H9 (cell line): ENCODE measurements around the gene ARHGAP10. TPM values are rescaled to one million over a fixed set of nuclear protein-coding genes. Genes with fewer than 3 reads are reported as not detected.

Experiments used
- DNase-seq: peaks from one replicate; pipeline ENCODE4 v3.0.0-alpha.2; 2017
- H2AFZ ChIP-seq: one replicate; pipeline ENCODE4 v1.6.1; 2013; ENCODE audit warnings: mild to moderate bottlenecking, low read length, control low read depth, moderate library complexity
- H2AK5ac ChIP-seq: 2 replicates; pipeline ENCODE4 v1.6.1; 2013; ENCODE audit warnings: low read length, control low read depth, mixed read lengths; ENCODE audit not compliant: insufficient read length
- H2BK120ac ChIP-seq: one replicate; pipeline ENCODE4 v1.6.1; 2013; ENCODE audit warnings: low read depth, mild to moderate bottlenecking, low read length, control low read depth, inconsistent platforms; ENCODE audit not compliant: poor library complexity, severe bottlenecking
- H2BK12ac ChIP-seq: 2 replicates; pipeline ENCODE4 v1.6.1; 2013; ENCODE audit warnings: low read length, control low read depth, mixed read lengths, low read depth; ENCODE audit not compliant: insufficient read length
- H2BK15ac ChIP-seq: 2 replicates; pipeline ENCODE4 v1.6.1; 2013; ENCODE audit warnings: low read depth, low read length, control low read depth
- H2BK20ac ChIP-seq: one replicate; pipeline ENCODE4 v1.6.1; 2013; ENCODE audit warnings: low read depth, mild to moderate bottlenecking, low read length, control low read depth, inconsistent platforms; ENCODE audit not compliant: poor library complexity, severe bottlenecking
- H2BK5ac ChIP-seq: 2 replicates; pipeline ENCODE4 v1.6.1; 2013; ENCODE audit warnings: low read length, control low read depth, mixed read lengths; ENCODE audit not compliant: insufficient read length
- H3K14ac ChIP-seq: 2 replicates; pipeline ENCODE4 v1.6.1; 2013; ENCODE audit warnings: low read length, control low read depth; ENCODE audit not compliant: insufficient read depth
- H3K18ac ChIP-seq: 2 replicates; pipeline ENCODE4 v1.6.1; 2013; ENCODE audit warnings: low read depth, mild to moderate bottlenecking, mixed read lengths, low read length, control low read depth; ENCODE audit not compliant: insufficient read length
- H3K23ac ChIP-seq: 2 replicates; pipeline ENCODE4 v1.6.1; 2013; ENCODE audit warnings: low read length, control low read depth, mixed read lengths, low read depth; ENCODE audit not compliant: insufficient read length
- H3K23me2 ChIP-seq: 2 replicates; pipeline ENCODE4 v1.6.1; 2013; ENCODE audit warnings: low read depth, mild to moderate bottlenecking, mixed read lengths, low read length, control low read depth; ENCODE audit not compliant: insufficient read length, poor library complexity, severe bottlenecking
- H3K27ac ChIP-seq: 2 replicates; pipeline ENCODE4 v1.5.1; 2013; ENCODE audit warnings: low read length, control low read depth, mixed read lengths, low read depth; ENCODE audit not compliant: insufficient read length
- H3K27me3 ChIP-seq: 2 replicates; pipeline ENCODE4 v1.6.1; 2013; ENCODE audit warnings: low read length, control low read depth, inconsistent platforms; ENCODE audit not compliant: insufficient read depth
- H3K4ac ChIP-seq: 2 replicates; pipeline ENCODE4 v1.6.1; 2013; ENCODE audit warnings: low read depth, mild to moderate bottlenecking, control low read depth, inconsistent platforms, low read length, moderate library complexity
- H3K4me1 ChIP-seq: 2 replicates; pipeline ENCODE4 v1.6.1; 2013; ENCODE audit warnings: low read length, control low read depth, inconsistent platforms; ENCODE audit not compliant: insufficient read depth
- H3K4me2 ChIP-seq: 2 replicates; pipeline ENCODE4 v1.6.1; 2013; ENCODE audit warnings: low read length, control low read depth, mixed read lengths; ENCODE audit not compliant: insufficient read length, insufficient read depth
- H3K56ac ChIP-seq: 2 replicates; pipeline ENCODE4 v1.6.1; 2013; ENCODE audit warnings: low read depth, mild to moderate bottlenecking, mixed read lengths, low read length, control low read depth; ENCODE audit not compliant: insufficient read length
- H3K79me1 ChIP-seq: 2 replicates; pipeline ENCODE4 v1.6.1; 2013; ENCODE audit warnings: low read depth, mild to moderate bottlenecking, moderate library complexity, low read length, control low read depth, inconsistent platforms; ENCODE audit not compliant: insufficient read depth, poor library complexity, severe bottlenecking
- H3K79me2 ChIP-seq: 2 replicates; pipeline ENCODE4 v1.6.1; 2013; ENCODE audit warnings: low read length, control low read depth, inconsistent platforms; ENCODE audit not compliant: insufficient read depth
- H3K9ac ChIP-seq: 2 replicates; pipeline ENCODE4 v1.6.1; 2013; ENCODE audit warnings: low read length, control low read depth, mixed read lengths; ENCODE audit not compliant: insufficient read length; ENCODE audit errors: extremely low read depth
- H3K9me3 ChIP-seq: one replicate; pipeline ENCODE4 v1.6.1; 2013; ENCODE audit warnings: low read depth, low read length, inconsistent platforms; ENCODE audit not compliant: control insufficient read depth
- H3T11ph ChIP-seq: one replicate; pipeline ENCODE4 v1.6.1; 2013; ENCODE audit warnings: mild to moderate bottlenecking, low read length, control low read depth, inconsistent platforms
- H4K20me1 ChIP-seq: one replicate; pipeline ENCODE4 v1.6.1; 2013; ENCODE audit not compliant: control insufficient read depth, insufficient read length, insufficient read depth
- H4K5ac ChIP-seq: 2 replicates; pipeline ENCODE4 v1.6.1; 2013; ENCODE audit warnings: low read depth, mild to moderate bottlenecking, mixed read lengths, low read length, control low read depth; ENCODE audit not compliant: insufficient read length
- H4K8ac ChIP-seq: replicated peaks from 2 replicates; pipeline ENCODE4 v1.6.1; 2013; ENCODE audit warnings: low read length, control low read depth, mixed read lengths, low read depth; ENCODE audit not compliant: insufficient read length
- H4K91ac ChIP-seq: 2 replicates; pipeline ENCODE4 v1.6.1; 2013; ENCODE audit warnings: low read depth, mild to moderate bottlenecking, moderate library complexity, mixed read lengths, low read length, control low read depth; ENCODE audit not compliant: insufficient read length
- H3K27ac Mint-ChIP-seq, 3 experiments: 2 replicates in 2 of 3; 3 replicates in 1 of 3; pipeline ENCODE4 v1.8.0; 2020 to 2021; ENCODE audit warnings: mixed read lengths in 3 of 3, mild to moderate bottlenecking in 1 of 3, moderate library complexity in 1 of 3
- H3K27me3 Mint-ChIP-seq: 2 replicates; pipeline ENCODE4 v1.8.0; 2021; ENCODE audit warnings: low read depth, mild to moderate bottlenecking, moderate library complexity, mixed read lengths
- H3K36me3 Mint-ChIP-seq, 3 experiments: 2 replicates in 2 of 3; 3 replicates in 1 of 3; pipeline ENCODE4 v1.8.0; 2020 to 2021; ENCODE audit warnings: low read depth in 3 of 3, mixed read lengths in 3 of 3; ENCODE audit not compliant: insufficient read depth in 1 of 3
- H3K4me1 Mint-ChIP-seq, 2 experiments: 2 replicates each; pipeline ENCODE4 v1.8.0; 2020; ENCODE audit warnings: mixed read lengths in 2 of 2
- H3K4me3 Mint-ChIP-seq, 2 experiments: 2 replicates in 1 of 2; 3 replicates in 1 of 2; pipeline ENCODE4 v1.8.0; 2020 to 2021; ENCODE audit warnings: mild to moderate bottlenecking in 2 of 2, mixed read lengths in 2 of 2, moderate library complexity in 1 of 2
- H3K9me3 Mint-ChIP-seq, 2 experiments: 2 replicates in 1 of 2; 3 replicates in 1 of 2; pipeline ENCODE4 v1.8.0; 2020; ENCODE audit warnings: mild to moderate bottlenecking in 2 of 2, mixed read lengths in 2 of 2, moderate library complexity in 1 of 2
- WGBS: extraction: QIAGEN DNeasy Blood & Tissue Kit; methylation state at CpG from one replicate; pipeline ENCODE4 v1.1.7; 2013; ENCODE audit warnings: missing lambda C conversion rate, low lambda C conversion rate, mixed read lengths; ENCODE audit not compliant: insufficient read length; ENCODE audit errors: extremely low coverage; 5-methylcytosine and 5-hydroxymethylcytosine counted together
- total RNA-seq: library from RNA; stranded (reverse); gene quantifications from 2 replicates; pipeline ENCODE4 v1.2.1, GENCODE V29; 2021
- TF ChIP-seq, protein P1 (sequence below): fragments of 200-600 bp; sonication (generic); conservative IDR thresholded peaks from 3 replicates; pipeline ENCODE4 v1.8.0; 2021; ENCODE audit warnings: antibody characterized with exemption, mild to moderate bottlenecking

ARHGAP10 gene
- total RNA-seq, 1 experiment from 2014 or later: 7.8 TPM

DNA sequence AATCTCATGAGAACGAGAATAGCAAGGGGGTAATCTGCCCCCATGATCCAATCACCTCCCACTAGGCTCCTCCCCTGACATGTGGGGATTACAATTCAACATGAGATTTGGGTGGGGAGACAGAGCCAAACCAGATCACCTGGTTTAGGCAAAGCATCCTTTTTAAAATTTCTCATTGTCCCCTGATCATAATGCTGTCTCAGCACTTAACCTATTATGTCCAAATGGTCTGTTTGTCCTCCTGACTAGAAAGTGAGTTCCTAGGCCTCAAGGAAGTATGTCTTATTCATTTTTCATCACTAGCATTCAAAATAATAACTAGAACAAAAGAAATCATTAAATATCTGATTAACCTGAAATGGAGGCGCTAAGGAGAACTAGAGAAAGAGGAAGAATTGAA, 40.1 kb upstream of the ARHGAP10 start:
- Histone ChIP-seq H2BK15ac (no peak overlapping the region), H4K5ac (no peak overlapping the region), H3K23me2 (no peaks in the 10 kb centered on the region), H3K27me3 (no peaks in the 10 kb centered on the region), H2AFZ (no peak overlapping the region), H3K56ac (no peak overlapping the region), H4K8ac (no peak overlapping the region), H4K91ac (no peak overlapping the region), H2AK5ac (no peak overlapping the region), H3K18ac (no peak overlapping the region), H2BK5ac (no peak overlapping the region), H3T11ph (no peak overlapping the region), H3K14ac (no peak overlapping the region), H2BK20ac (no peak overlapping the region), H3K4me2 (no peak overlapping the region), H3K23ac (no peak overlapping the region), H3K4ac (no peak overlapping the region), H2BK12ac (no peak overlapping the region), H3K79me2 (no peaks in the 10 kb centered on the region), H3K9ac (no peak overlapping the region), H2BK120ac (no peak overlapping the region), H4K20me1 (no peaks in the 10 kb centered on the region), H3K27ac (no peak overlapping the region), H3K9me3 (no peaks in the 10 kb centered on the region), H3K79me1 (no peaks in the 10 kb centered on the region), H3K4me1 (no peaks in the 10 kb centered on the region)
- Mint-ChIP-seq H3K27ac (no peak overlapping the region; a peak in 1 of 7 replicates), H3K4me1 (no peaks in the 10 kb centered on the region), H3K4me3 (no peak overlapping the region), H3K9me3 (peaks cover 0 to 4% of the 10 kb centered on the region in 2 experiments; a peak in 2 of 5 replicates), H3K36me3 (no peaks in the 10 kb centered on the region), H3K27me3 (peaks cover 3% of the 10 kb centered on the region; the same call in 1 of the 2 replicates)
- TF ChIP-seq, protein P1, sequence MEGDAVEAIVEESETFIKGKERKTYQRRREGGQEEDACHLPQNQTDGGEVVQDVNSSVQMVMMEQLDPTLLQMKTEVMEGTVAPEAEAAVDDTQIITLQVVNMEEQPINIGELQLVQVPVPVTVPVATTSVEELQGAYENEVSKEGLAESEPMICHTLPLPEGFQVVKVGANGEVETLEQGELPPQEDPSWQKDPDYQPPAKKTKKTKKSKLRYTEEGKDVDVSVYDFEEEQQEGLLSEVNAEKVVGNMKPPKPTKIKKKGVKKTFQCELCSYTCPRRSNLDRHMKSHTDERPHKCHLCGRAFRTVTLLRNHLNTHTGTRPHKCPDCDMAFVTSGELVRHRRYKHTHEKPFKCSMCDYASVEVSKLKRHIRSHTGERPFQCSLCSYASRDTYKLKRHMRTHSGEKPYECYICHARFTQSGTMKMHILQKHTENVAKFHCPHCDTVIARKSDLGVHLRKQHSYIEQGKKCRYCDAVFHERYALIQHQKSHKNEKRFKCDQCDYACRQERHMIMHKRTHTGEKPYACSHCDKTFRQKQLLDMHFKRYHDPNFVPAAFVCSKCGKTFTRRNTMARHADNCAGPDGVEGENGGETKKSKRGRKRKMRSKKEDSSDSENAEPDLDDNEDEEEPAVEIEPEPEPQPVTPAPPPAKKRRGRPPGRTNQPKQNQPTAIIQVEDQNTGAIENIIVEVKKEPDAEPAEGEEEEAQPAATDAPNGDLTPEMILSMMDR: no peak
- WGBS: no CpG with 5 or more reads among the region's 2 CpGs
- DNase-seq: no peak
